Liver (tissue), 9 donors: Measurements from ENCODE around the gene ANKRD45. TPM values are rescaled to one million over a fixed set of nuclear protein-coding genes. Genes with fewer than 3 reads are reported as not detected.

Source experiments
- DNase-seq: peaks from one replicate; pipeline ENCODE4 v3.0.0-alpha.2; 2017; ENCODE audit warnings: low spot score
- H3K27ac ChIP-seq, 2 donors: one replicate each; pipeline ENCODE4 v1.7.0; 2013; ENCODE audit warnings: inconsistent platforms in 2 of 2, low read length in 2 of 2, control low read depth in 1 of 2, low read depth in 1 of 2, mild to moderate bottlenecking in 1 of 2
- H3K27me3 ChIP-seq, 4 donors: one replicate each; pipeline versions ENCODE4 v1.6.1 to v1.7.0; 2013; ENCODE audit warnings: low read length in 3 of 4, inconsistent platforms in 1 of 4, mild to moderate bottlenecking in 1 of 4, moderate library complexity in 1 of 4; ENCODE audit not compliant: control insufficient read depth in 4 of 4, insufficient read depth in 4 of 4
- H3K36me3 ChIP-seq, 4 donors: one replicate each; pipeline versions ENCODE4 v1.6.1 to v1.7.0; 2013; ENCODE audit warnings: low read length in 3 of 4, mild to moderate bottlenecking in 3 of 4, low read depth in 1 of 4, moderate library complexity in 1 of 4; ENCODE audit not compliant: control insufficient read depth in 4 of 4, insufficient read depth in 3 of 4
- H3K4me1 ChIP-seq, 4 donors: one replicate each; pipeline versions ENCODE4 v1.6.1 to v1.7.0; 2013; ENCODE audit warnings: low read length in 3 of 4, mild to moderate bottlenecking in 3 of 4, moderate library complexity in 1 of 4; ENCODE audit not compliant: control insufficient read depth in 4 of 4, insufficient read depth in 4 of 4
- H3K4me3 ChIP-seq, 3 donors: one replicate each; pipeline versions ENCODE4 v1.6.1 to v1.7.0; 2013; ENCODE audit warnings: low read length in 3 of 3, control low read depth in 1 of 3, low read depth in 1 of 3, mild to moderate bottlenecking in 1 of 3
- H3K9ac ChIP-seq, 2 donors: one replicate each; pipeline ENCODE4 v1.7.0; 2013; ENCODE audit warnings: low read length in 2 of 2, mild to moderate bottlenecking in 2 of 2, moderate library complexity in 2 of 2, control low read depth in 1 of 2, low read depth in 1 of 2
- H3K9me3 ChIP-seq, 4 donors: one replicate each; pipeline versions ENCODE4 v1.6.1 to v1.7.0; 2013; ENCODE audit warnings: low read length in 3 of 4; ENCODE audit not compliant: control insufficient read depth in 4 of 4
- ATF3 ChIP-seq: IDR thresholded peaks from 2 replicates; pipeline ENCODE4 v1.6.1; 2016; ENCODE audit warnings: antibody characterized with exemption
- EGR1 ChIP-seq, 2 donors: IDR thresholded peaks; 2 replicates each; pipeline ENCODE4 v1.6.1; 2016 to 2018; ENCODE audit warnings: antibody characterized with exemption in 2 of 2, low read depth in 2 of 2
- FOXA1 ChIP-seq: IDR thresholded peaks from 2 replicates; pipeline ENCODE4 v1.6.1; 2016; ENCODE audit warnings: antibody characterized with exemption
- FOXA2 ChIP-seq: IDR thresholded peaks from 2 replicates; pipeline ENCODE4 v1.6.1; 2016; ENCODE audit warnings: antibody characterized with exemption
- GABPA ChIP-seq, 2 donors: IDR thresholded peaks in 1 of 2; conservative IDR thresholded peaks in 1 of 2; 2 replicates each; pipeline ENCODE4 v1.6.1; 2016; ENCODE audit warnings: antibody characterized with exemption in 2 of 2, mild to moderate bottlenecking in 1 of 2, moderate library complexity in 1 of 2
- HNF4A ChIP-seq, 2 donors: conservative IDR thresholded peaks; 2 replicates each; pipeline ENCODE4 v1.6.1; 2016; ENCODE audit warnings: antibody characterized with exemption in 2 of 2, mild to moderate bottlenecking in 2 of 2
- HNF4G ChIP-seq: IDR thresholded peaks from 2 replicates; pipeline ENCODE4 v1.6.1; 2016; ENCODE audit warnings: antibody characterized with exemption
- JUND ChIP-seq, 2 donors: IDR thresholded peaks; 2 replicates each; pipeline ENCODE4 v1.6.1; 2016; ENCODE audit warnings: antibody characterized with exemption in 2 of 2
- NR2F2 ChIP-seq: IDR thresholded peaks from 2 replicates; pipeline ENCODE4 v1.6.1; 2016; ENCODE audit warnings: antibody characterized with exemption
- RAD21 ChIP-seq, 2 donors: IDR thresholded peaks; 2 replicates each; pipeline ENCODE4 v1.6.1; 2016; ENCODE audit warnings: antibody characterized with exemption in 2 of 2, mild to moderate bottlenecking in 2 of 2
- REST ChIP-seq: IDR thresholded peaks from 2 replicates; pipeline ENCODE4 v1.6.1; 2016; ENCODE audit warnings: antibody characterized with exemption, mild to moderate bottlenecking
- SP1 ChIP-seq: IDR thresholded peaks from 2 replicates; pipeline ENCODE4 v1.6.1; 2018; ENCODE audit warnings: antibody characterized with exemption, mild to moderate bottlenecking
- TAF1 ChIP-seq: conservative IDR thresholded peaks from 2 replicates; pipeline ENCODE4 v1.6.1; 2016; ENCODE audit warnings: antibody characterized with exemption, mild to moderate bottlenecking
- YY1 ChIP-seq: IDR thresholded peaks from 2 replicates; pipeline ENCODE4 v1.6.1; 2016; ENCODE audit warnings: antibody characterized with exemption, mild to moderate bottlenecking
- ZBTB33 ChIP-seq: IDR thresholded peaks from 2 replicates; pipeline ENCODE4 v1.6.1; 2016; ENCODE audit warnings: antibody characterized with exemption
- WGBS: extraction: QIAGEN DNeasy Blood & Tissue Kit; methylation state at CpG from one replicate; pipeline ENCODE4 v1.1.7; 2013; 5-methylcytosine and 5-hydroxymethylcytosine counted together
- polyA plus RNA-seq, 2 donors: library from polyadenylated mRNA; stranded (reverse) in 1 of 2; unstranded in 1 of 2; fragments of 200-250 nt in 1 of 2; fragments of >200 nt in 1 of 2; fragmentation: Nextera tagmentation in 1 of 2; extraction: Ambion mirVana in 1 of 2; gene quantifications; one replicate each; pipeline versions ENCODE4 v1.2.1 to v1.2.3, GENCODE V29; 2013 to 2015
- total RNA-seq, 2 donors: library from RNA; depleted of rRNA; stranded (reverse); fragments of >200 nt; gene quantifications; one replicate each; pipeline ENCODE4 v1.2.3, GENCODE V29; 2014
- TF ChIP-seq, protein P1 (sequence below): fragments of 150-350 bp; IDR thresholded peaks from 2 replicates; pipeline ENCODE4 v1.5.1; 2017; ENCODE audit warnings: improper control_type of control experiment, low read depth, low read length; ENCODE audit not compliant: missing input control
- donor health status: healthy.
- donor health status: healthy.
- donor health status: healthy.
- donor health status: healthy.
- donor health status: healthy.

ANKRD45 gene
- total and polyA plus RNA-seq, 4 donors = not detected

DNA sequence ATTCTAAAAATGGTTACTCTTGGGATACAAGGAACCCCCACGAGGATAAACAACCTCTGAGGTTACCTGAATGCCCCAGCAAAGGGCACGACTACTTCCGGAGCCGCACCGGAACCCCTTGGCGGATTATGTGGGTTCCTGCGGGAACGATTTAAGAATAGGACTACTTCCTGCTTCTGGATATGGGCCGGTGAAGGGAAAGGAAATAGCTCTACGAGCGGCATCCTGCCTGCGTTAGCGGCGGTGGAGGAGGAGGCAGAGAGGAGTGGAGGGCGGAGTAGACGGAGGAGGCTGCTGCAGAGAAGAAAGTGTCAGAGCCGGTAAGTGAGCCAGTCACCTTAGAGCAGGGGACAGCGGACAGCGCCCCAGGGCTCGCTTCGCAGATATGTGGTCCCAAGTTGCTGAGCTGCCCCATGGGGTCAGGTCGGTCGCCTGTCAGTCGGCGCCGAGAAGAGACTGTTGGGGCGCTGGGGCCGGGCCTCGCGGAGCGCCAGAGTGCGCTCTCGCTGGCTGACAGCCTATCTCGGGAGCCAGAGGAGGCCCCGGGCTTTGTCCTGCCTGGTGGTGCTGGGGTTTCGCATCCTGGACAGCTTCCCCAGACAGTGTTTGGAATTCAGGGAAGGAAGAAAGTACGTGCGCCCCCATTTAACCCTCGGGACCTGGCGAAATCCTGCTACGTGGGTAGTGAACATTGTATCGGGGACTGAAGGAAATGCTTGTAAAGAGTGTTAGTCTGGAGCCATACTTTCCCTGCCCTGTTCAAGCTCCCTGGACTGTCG, 45.3 kb upstream of the ANKRD45 start, which contains the start of gene KLHL20 (continued):
- TF ChIP-seq, protein P1, sequence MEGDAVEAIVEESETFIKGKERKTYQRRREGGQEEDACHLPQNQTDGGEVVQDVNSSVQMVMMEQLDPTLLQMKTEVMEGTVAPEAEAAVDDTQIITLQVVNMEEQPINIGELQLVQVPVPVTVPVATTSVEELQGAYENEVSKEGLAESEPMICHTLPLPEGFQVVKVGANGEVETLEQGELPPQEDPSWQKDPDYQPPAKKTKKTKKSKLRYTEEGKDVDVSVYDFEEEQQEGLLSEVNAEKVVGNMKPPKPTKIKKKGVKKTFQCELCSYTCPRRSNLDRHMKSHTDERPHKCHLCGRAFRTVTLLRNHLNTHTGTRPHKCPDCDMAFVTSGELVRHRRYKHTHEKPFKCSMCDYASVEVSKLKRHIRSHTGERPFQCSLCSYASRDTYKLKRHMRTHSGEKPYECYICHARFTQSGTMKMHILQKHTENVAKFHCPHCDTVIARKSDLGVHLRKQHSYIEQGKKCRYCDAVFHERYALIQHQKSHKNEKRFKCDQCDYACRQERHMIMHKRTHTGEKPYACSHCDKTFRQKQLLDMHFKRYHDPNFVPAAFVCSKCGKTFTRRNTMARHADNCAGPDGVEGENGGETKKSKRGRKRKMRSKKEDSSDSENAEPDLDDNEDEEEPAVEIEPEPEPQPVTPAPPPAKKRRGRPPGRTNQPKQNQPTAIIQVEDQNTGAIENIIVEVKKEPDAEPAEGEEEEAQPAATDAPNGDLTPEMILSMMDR = no peak
- TF ChIP-seq RAD21 (IDR thresholded peaks at IDR 0.05) (peak; percentile 47 to 60), FOXA2 (no peak), ATF3 (peak; percentile 39), EGR1 (IDR thresholded peaks at IDR 0.05; ENCODE audit: low read depth in 2 of 2) (peak; percentile 48 to 70), HNF4G (no peak), GABPA (IDR thresholded peaks at IDR 0.05 in 1 of 2, conservative IDR thresholded peaks at IDR 0.05 in 1 of 2) (peak; percentile 100), TAF1 (peak; percentile 75), FOXA1 (no peak), SP1 (peak; percentile 71), JUND (IDR thresholded peaks at IDR 0.05) (peak in 1 of 2 donors; percentile 31)

DNA sequence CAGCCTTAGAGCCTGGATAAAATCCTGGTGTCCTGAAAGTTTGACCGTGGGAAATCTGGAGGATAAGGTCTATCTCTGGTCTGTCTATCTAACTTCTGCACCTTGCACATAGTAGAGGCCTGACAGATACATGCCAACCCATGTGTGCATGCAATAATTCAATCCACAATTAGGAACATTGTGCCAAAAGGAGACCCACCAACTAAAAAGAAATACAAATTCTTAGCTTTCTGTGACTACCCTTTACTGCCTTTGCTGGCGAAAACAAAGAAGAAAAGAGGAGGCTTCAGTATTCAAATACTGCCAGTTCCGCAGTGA, 44.7 kb upstream of the ANKRD45 start:
- no peak for DNase-seq
- H3K4me3 ChIP-seq = peak overlapping the region; percentile 69 to 90 (median 82)
- no peaks in the 10 kb centered on the region for H3K36me3 ChIP-seq
- H3K27ac ChIP-seq = peak overlapping the region; percentile 89 to 90
- H3K4me1 ChIP-seq = peaks cover 5 to 19% (median 14%) of the 10 kb centered on the region in 4 donors
- H3K9me3 ChIP-seq = no peaks in the 10 kb centered on the region
- peaks cover 0 to 7% (median 3%) of the 10 kb centered on the region in 4 donors for H3K27me3 ChIP-seq
- WGBS = 58% methylated on average over 3 of the region's 3 CpGs
- TF ChIP-seq HNF4A (conservative IDR thresholded peaks at IDR 0.05) (no peak), YY1 (no peak), FOXA1 (no peak), SP1 (no peak), EGR1 (IDR thresholded peaks at IDR 0.05; ENCODE audit: low read depth in 2 of 2) (no peak), NR2F2 (no peak), ZBTB33 (peak; percentile 3)
- no peak overlapping the region for H3K9ac ChIP-seq

DNA sequence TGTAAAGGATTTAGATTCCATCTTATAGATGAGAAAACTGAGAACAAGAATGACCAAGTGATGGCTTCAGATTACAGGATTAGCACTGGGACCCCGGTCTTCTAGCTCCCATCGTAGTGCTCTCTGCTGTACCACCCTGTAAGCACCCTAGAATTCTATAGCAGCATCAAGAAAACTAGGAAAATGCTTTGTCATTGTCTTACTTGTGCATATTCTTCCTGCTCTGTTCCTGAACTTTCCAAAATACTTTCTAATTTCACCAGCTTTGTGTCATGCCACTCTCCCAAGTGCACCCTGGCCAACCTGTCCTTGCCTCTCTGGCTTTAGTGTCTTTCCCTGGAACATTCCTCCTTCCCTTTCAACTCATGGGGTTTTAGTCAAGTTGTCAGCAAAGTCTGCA, 39.1 kb upstream of the ANKRD45 start:
- no peaks in the 10 kb centered on the region for H3K9me3 ChIP-seq
- H3K4me3 ChIP-seq = no peak overlapping the region
- no peaks in the 10 kb centered on the region for H3K36me3 ChIP-seq
- H3K27ac ChIP-seq = no peak overlapping the region
- no peak for DNase-seq
- no peak for TF ChIP-seq JUND (IDR thresholded peaks at IDR 0.05)
- no peak for TF ChIP-seq REST
- no peak for TF ChIP-seq EGR1 (IDR thresholded peaks at IDR 0.05; ENCODE audit: low read depth in 2 of 2)
- TF ChIP-seq GABPA (IDR thresholded peaks at IDR 0.05 in 1 of 2, conservative IDR thresholded peaks at IDR 0.05 in 1 of 2) = no peak
- no peak for TF ChIP-seq HNF4G
- TF ChIP-seq FOXA1 = no peak
- TF ChIP-seq ZBTB33 = no peak
- TF ChIP-seq RAD21 (IDR thresholded peaks at IDR 0.05) = no peak
- peaks cover 0 to 7% (median 3%) of the 10 kb centered on the region in 4 donors for H3K27me3 ChIP-seq
- H3K9ac ChIP-seq = no peak overlapping the region
- 76% methylated on average over 2 of the region's 2 CpGs for WGBS
- H3K4me1 ChIP-seq = no peaks in the 10 kb centered on the region
